NCI-H1417 treated with DMSO at 0.1 percent for 48 hours (cell line): ENCODE measurements around the gene CD209.

Source experiments
- DNase-seq: peaks from one replicate; lab custom pipeline; 2025; lab: John Stamatoyannopoulos, UW

CD209 gene

DNA sequence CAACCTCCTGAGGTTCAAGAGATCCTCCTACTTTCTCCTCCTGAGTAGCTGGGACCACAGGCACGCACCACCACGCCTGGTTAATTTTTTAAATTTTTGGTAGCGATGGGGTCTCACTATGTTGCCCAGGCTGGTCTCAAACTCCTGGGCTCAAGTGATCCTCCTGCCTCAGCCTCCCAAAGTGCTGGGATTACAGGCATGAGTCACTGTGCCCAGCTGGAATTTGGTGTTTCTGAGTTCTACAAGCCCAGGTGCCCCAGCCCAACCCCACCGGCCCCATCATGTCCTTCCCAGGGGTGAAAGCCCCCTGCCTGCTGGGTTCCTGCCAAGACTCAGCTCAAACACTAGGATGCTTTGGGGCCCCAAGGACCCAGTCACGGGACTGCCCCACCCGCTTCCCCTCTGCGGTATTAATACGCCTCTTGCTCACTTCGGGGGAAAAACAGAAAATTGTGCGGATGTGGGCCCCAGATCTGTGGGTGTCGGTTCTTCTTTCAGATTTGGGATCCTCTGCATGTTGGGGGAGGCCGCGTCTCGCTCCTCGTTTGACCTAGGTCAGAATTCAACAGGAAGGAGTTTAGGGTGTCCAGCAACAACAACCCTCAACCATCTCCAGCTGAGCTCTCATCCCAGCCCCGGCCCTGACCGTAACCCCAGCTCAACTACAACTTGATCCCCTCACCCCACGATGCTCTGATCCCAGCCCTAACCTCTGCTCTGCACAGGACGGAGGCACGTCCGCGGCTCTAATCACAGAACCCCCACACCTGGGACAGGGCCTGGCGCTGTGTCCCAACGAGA is 41.7 kb downstream of the CD209 start:
- DNase-seq: no peak

DNA sequence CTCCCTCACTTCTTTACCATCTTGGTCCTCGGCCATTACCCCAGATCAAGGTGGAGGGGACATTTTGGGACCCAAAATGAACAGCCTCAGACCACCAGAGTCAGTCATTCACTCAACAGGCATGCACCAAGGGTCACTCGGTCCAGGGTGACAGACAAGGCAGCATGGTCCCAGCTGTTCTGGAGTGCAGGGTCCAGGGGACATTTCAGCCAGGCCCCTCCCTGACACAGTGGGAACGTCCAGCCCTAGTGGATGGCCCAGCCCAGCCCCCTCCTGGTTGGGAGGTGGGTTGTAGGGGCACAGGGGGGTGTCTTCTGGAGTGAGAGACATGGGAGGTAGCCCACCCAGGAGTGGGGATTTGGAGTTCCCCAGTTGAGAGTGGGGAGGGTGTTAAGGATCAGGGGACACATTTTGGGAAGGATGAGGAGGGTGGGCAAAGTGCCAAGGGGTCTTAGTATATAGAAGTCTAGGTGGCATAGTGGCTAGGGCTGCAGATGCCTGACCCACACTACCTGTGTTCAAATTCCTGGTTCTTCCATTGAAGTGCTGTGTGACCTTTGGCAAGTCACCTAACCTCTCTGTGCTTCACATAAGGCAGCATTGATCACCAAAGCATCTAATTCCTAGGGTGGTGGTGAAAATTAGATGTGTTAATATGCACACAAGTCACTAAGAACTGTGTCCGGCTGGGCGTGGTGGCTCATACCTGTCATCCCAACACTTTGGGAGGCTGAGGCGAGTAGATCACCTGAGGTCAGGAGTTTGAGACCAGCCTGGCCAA is 42.9 kb downstream of the CD209 start:
- no peak for DNase-seq

DNA sequence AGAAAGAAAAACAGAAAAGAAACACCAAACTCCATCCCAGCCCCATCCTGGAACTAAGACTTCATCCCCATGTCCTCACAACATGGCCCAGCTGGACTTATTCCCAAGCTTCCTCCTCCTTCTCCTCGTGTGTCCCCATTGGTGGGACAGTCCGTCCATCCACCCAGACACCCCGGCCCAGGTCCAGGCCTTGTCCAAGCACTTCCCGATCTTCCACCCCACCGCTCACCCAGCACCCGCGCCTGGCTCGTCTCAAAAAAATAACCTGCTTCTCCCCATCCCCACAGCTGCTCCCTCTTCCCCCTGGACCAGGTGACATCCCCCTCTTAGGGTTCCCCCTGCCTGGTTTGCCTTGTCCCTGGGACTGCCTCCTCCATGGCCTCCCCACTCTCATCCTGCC is 44.0 kb downstream of the CD209 start:
- no peak for DNase-seq

DNA sequence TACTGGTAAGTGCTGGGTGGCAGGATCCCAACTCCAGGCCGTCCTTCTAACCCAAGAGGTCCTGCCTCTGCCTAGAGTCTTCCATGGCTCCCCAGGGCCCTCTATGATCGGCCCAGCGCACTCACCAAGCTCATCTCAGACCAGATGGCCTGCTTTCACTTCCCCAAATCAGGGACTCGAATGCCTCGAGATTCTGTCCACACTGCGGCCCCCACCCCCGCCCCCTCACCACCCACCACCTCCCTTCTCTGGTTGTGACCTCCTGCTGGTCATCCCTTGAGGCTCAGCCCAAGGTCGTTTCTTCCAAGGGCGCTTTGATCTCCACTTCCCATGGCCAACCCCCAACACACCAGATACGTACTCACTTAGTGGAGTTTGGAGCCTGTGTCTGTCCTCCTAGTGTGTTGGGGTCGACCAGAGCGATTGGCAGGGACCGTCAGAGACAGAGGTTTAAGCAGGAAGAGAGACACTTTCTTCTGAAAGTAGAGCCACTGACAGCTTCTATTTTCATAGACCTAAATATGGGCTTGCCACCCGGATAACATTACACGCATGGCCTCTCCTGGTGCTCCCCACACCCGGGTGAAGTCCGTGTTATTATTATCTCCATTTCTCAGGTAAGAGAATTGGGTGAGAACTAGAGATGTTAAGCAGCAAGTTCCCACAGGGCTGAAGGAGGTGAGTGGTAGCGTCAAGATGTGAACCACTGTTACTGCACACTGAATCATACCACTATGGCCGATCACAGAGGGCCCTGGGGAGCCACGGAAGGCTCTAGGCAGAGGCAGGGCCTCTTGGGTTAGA is 45.5 kb downstream of the CD209 start, which contains the start of gene FCER2:
FCER2 (minus strand) TSS at position 478 of the 804 bp plus-strand sequence. CDS start 2,371 bp downstream, outside the sequence.
- no peak for DNase-seq

DNA sequence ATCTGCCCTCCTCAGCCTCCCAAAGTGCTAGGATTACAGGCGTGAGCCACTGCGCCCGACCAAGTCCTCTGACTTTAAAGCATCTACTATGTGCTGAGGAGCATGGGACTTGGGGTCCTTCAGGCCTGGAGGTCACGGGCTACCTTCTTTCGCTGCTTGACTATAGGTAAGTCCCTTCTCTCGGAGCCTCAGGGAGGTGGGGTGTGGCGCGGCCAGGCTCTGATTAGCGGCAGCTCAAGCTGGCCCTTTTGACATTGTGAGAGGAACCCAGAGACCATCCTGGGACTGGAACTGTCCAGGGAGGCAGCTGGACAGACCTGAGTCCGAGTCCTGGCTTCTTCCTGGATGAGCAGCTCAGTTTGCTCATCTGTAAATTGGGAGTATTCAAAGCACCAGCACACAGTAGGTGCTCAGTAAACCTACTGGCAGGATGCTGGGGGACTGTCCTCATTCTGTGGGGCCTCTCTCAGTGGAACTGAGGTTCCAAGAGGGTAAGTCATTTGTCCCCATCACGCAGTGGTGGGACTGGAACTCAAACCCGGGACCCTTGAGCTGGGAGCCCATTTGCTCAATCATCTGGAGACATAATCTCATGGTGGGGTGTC is 46.2 kb downstream of the CD209 start:
- DNase-seq: no peak

DNA sequence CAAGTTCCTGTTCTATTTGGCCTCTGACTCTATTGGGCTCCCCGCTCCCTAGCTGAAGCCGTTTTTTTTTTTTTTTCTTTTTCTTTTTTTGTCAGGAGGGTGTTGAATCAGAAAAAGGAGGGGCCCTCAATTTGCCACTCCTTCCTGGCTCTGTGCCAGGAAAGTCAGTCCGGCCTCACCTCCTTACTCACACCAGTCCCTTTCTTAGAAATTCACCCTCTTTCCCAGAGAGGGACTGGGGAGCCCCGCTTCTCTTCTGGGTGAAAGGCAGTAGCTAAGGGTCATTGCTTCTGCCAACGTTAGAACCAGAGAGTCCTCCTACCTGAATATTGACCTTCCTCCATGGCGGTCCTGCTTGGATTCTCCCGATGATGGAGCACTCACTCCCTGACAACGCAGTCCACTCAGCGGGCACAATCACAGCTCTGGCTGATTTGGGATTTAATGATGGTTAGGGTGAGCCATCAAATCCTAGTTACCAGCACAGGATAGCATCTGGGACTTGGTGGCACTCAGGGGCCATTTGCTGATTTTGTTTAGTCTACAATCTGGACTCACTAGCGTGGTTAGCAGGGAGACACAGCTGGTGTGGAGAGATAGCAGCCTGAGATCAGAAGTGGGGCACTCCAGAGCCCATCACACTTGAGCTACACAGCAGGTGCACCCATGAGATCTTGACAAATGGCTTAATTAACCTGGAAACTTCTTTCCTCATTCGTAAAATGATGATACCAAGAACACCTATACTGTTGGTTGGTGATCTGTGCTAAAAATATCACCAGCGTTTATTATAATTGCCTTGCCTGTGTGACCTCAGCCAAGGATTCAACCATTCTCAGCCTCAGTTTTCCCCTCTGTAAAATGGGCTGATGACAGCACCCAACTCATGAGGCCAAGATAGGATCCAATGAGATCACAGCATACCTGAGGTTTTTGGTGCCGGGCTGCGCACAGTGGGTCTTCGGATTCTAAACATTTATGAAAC is 47.6 kb downstream of the CD209 start:
- no peak for DNase-seq

DNA sequence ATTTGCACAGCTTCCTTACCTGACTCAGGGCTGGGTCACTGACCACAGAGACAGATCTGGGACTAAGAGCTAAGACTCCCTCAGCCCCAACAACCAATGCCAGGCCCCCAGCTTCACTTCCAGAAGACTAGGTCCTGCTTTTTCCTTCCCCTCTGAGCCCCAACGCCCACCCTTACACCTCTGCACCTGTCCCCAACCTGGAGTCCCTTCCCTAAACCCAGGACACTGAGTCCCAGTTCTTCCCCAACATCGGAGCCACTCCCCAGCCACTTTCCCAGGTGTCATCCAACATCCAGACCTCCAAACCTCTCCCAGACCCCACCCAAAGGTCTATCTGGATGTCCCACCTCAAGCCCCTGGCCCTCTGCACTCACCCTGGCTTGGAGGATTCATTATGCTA is 48.3 kb downstream of the CD209 start:
- DNase-seq: no peak

DNA sequence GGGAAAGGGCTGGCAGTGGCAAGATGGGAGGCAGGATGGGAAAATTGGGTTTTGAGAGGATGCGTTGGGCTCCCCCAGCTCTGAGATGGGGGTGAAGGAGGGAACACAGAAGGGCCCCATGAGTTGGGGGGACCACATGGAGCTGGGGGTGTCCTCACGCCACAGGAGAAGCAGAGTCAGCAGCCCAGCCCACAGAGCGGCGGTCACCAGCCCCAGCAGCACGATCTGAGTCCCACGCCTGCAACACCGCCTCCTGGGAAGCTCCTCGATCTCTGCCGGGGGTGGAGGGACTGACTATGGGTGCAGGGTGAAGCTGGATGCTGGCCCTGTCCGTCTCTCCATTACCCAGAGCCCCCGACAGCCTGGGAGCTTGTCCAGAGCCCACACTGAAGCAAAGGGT is 48.8 kb downstream of the CD209 start:
- no peak for DNase-seq

DNA sequence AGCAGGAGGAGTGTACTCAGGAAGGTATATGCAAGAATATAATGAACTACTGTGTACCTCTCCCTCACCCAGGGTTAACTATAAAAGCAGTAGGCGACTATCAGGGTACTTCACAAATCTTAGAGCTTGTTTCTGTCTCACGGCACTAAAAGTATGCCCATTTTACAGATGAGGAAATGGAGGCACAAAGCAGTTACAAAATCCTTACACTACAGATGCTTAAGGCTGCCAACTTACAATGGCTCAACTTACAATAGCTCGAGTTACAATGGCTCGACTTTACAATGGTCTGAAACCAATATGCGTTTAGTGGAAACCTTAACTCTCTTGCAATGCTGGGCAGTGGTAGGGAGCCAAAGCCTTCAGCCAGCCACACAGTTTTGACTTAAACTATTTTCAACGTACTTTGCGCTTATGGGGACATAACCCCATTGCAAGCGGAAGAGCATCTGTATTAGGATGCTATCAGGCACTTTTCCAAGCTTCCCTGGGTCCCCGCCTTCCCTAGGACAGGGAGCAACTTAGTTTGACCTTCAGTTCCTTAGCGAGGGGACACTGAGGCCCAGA is 49.5 kb downstream of the CD209 start:
- DNase-seq: no peak

DNA sequence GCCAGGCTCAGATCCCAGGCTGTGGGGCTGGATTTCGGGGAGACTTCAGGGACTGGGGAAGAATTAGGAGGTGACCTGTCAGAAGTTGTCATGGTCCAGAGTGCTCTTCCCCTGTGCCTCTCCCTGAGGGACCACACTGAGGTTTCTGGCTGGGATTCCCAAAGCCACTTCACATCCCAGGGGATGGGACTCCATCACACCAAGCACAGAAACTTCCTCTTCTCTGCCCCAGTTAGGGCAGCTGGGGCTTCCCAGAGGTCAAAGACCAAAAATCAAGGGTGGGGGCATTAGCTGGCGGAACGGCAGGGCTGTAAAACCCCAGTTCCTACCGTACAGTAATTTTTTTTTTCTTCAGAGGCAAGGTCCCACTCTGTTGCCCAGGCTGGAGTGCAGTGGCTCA is 52.8 kb downstream of the CD209 start:
- no peak for DNase-seq

DNA sequence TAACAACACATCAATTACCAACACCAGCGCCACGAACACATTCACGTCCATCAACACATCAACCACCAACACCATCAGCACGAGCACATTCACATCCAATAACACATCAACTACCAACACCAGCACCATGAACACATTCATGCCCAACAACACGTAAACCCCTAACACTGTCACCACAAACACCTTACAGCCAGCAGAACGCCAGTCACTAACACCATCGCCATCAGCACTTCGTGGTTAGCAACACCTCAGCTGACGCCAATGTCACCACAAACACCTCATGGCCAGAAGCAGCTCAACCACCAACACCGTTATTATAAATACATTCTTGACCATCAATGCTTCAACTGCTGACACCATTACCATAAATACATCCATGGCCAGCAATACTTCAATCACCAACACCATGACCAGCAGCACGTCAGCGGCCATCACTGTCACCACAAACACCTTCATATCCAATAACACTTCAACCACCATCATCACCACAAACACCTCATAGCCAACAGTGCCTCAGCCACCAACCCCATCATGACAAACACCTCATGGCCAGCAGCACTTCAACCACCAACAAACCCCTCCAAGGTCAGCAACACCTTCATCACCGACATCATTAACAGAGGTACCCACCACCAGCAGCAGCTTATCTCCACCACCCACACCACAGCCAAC is 54.8 kb downstream of the CD209 start:
- no peak for DNase-seq

DNA sequence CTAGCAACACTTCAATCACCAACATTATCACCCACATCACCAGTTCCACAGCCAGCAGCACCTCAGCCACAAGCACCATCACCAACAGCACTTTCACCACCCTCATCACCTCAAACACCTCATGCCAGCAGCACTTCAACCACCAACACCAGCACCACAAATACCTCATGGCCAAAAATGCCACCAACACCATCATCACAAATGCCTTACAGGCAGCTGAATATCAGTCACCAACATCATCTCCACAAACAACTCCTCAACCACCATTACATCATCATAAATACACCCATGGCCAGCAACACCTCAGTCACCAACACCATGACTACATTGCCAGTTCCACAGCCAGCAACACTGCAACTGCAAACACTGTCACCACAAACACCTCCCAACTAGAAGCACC is 55.8 kb downstream of the CD209 start:
- DNase-seq: no peak

DNA sequence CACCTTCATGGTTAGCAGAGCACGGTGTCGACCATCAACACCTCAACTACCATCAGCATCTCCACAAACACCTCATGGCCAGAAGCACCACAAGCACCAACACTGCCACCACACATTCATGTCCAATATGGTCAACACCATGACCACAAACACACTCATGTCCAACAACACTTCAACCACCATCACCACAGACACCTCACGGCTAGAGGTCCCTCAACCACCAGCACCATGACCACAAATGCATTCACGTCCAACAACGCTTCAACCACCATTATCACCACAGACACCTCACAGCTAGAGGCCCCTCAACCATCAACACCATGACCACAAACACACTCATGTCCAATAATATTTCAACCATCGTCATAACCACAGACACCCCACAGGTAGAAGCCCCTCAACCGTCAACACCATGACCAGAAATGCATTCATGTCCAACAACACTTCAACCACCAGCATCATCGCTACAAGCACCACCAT is 56.5 kb downstream of the CD209 start:
- no peak for DNase-seq
